GM23248 (cell line): ENCODE measurements around the gene SCGB1A1. TPM values are rescaled to one million over a fixed set of nuclear protein-coding genes. Genes with fewer than 3 reads are reported as not detected.
A peak's percentile ranks its signal among the peaks of the same experiment; 100 is the strongest.

Source experiments
- DNase-seq: peaks from one replicate; pipeline ENCODE4 v3.0.0-alpha.2; 2015
- H2AFZ ChIP-seq: fragments of 200-600 bp; sonication (generic); 2 replicates; pipeline ENCODE4 v1.6.1; 2016; ENCODE audit warnings: antibody characterized with exemption
- H3F3A ChIP-seq: fragments of 200-600 bp; sonication (generic); 2 replicates; pipeline ENCODE4 v1.6.1; 2016; ENCODE audit warnings: mild to moderate bottlenecking, antibody characterized with exemption, mixed run types; ENCODE audit not compliant: insufficient read depth
- H3K27ac ChIP-seq: fragments of 200-600 bp; sonication (generic); 2 replicates; pipeline ENCODE4 v1.5.1; 2016; ENCODE audit warnings: mild to moderate bottlenecking
- H3K27me3 ChIP-seq: fragments of 200-600 bp; sonication (generic); replicated peaks from 2 replicates; pipeline ENCODE4 v1.6.1; 2016; ENCODE audit warnings: mild to moderate bottlenecking; ENCODE audit not compliant: insufficient read depth
- H3K36me3 ChIP-seq: fragments of 200-600 bp; sonication (generic); 2 replicates; pipeline ENCODE4 v1.6.1; 2016; ENCODE audit warnings: low read depth, mild to moderate bottlenecking
- H3K4me1 ChIP-seq: fragments of 200-600 bp; sonication (generic); 2 replicates; pipeline ENCODE4 v1.6.1; 2016; ENCODE audit warnings: mild to moderate bottlenecking; ENCODE audit not compliant: insufficient read depth
- H3K4me2 ChIP-seq: fragments of 200-600 bp; sonication (generic); one replicate; pipeline ENCODE4 v1.6.1; 2016; ENCODE audit warnings: mild to moderate bottlenecking; ENCODE audit not compliant: unreplicated experiment
- H3K4me3 ChIP-seq: fragments of 200-600 bp; sonication (generic); 2 replicates; pipeline ENCODE4 v1.5.1; 2016; ENCODE audit warnings: mild to moderate bottlenecking
- H3K79me2 ChIP-seq: fragments of 200-600 bp; sonication (generic); 2 replicates; pipeline ENCODE4 v1.6.1; 2016; ENCODE audit warnings: mild to moderate bottlenecking; ENCODE audit not compliant: insufficient read depth
- H3K9ac ChIP-seq: fragments of 200-600 bp; sonication (generic); 2 replicates; pipeline ENCODE4 v1.6.1; 2016; ENCODE audit warnings: mild to moderate bottlenecking
- H3K9me2 ChIP-seq: fragments of 200-600 bp; sonication (generic); 2 replicates; pipeline ENCODE4 v1.6.1; 2016; ENCODE audit warnings: mixed run types, mild to moderate bottlenecking, moderate library complexity; ENCODE audit not compliant: insufficient read depth
- H3K9me3 ChIP-seq: fragments of 200-600 bp; sonication (generic); one replicate; pipeline ENCODE4 v1.6.1; 2017; ENCODE audit warnings: low read depth
- H4K20me1 ChIP-seq: fragments of 200-600 bp; sonication (generic); 2 replicates; pipeline ENCODE4 v1.6.0; 2016; ENCODE audit not compliant: insufficient read depth
- EZH2 ChIP-seq: fragments of 200-600 bp; sonication (generic); IDR thresholded peaks from 2 replicates; pipeline ENCODE4 v1.6.1; 2018; ENCODE audit warnings: antibody characterized with exemption, mild to moderate bottlenecking; ENCODE audit not compliant: insufficient read depth, poor library complexity, severe bottlenecking
- EZH2phosphoT487 ChIP-seq: fragments of 200-600 bp; sonication (generic); IDR thresholded peaks from 2 replicates; pipeline ENCODE4 v1.6.1; 2018; ENCODE audit warnings: antibody characterized with exemption, moderate library complexity, mild to moderate bottlenecking, low read depth; ENCODE audit not compliant: insufficient read depth
- WGBS, 2 experiments: methylation state at CpG; one replicate each; pipeline ENCODE4 v1.1.6; 2015 to 2017; ENCODE audit warnings: low lambda C conversion rate in 2 of 2, low coverage in 1 of 2; ENCODE audit errors: missing lambda C conversion rate in 2 of 2; 5-methylcytosine and 5-hydroxymethylcytosine counted together
- in situ Hi-C: fragments of 300-500 bp; cut with MboI; formaldehyde crosslinking; loops from 2 replicates; pipeline ENCODE4 v1.15.0; 2020
- polyA plus RNA-seq: library from polyadenylated mRNA; unstranded; fragments of >200 nt; fragmentation: Nextera tagmentation; extraction: Ambion mirVana; gene quantifications from 2 replicates; pipeline ENCODE4 v1.2.1, GENCODE V29; 2016
- total RNA-seq: library from RNA; depleted of rRNA; stranded (reverse); fragments of >200 nt; shearing (Covaris generic); gene quantifications from 2 replicates; pipeline ENCODE4 v1.2.3, GENCODE V29; 2014; rRNA removed

The SCGB1A1 gene
- total and polyA plus RNA-seq, 2 experiments from 2014 or later: not detected

- Histone ChIP-seq H2AFZ (no peak overlapping the region), H3K27me3 (no peaks in the 10 kb centered on the region), H3F3A (no peaks in the 10 kb centered on the region), H3K79me2 (no peaks in the 10 kb centered on the region), H4K20me1 (no peaks in the 10 kb centered on the region), H3K9me2 (no peaks in the 10 kb centered on the region), H3K4me2 (peak overlapping the region; percentile 50), H3K27ac (no peak overlapping the region), H3K9ac (no peak overlapping the region), H3K4me1 (peaks cover 10% of the 10 kb centered on the region), H3K36me3 (no peaks in the 10 kb centered on the region), H3K4me3 (no peak overlapping the region), H3K9me3 (no peaks in the 10 kb centered on the region)
- in situ Hi-C loops: no loop called here
- DNase-seq: peak; percentile 63
- WGBS, 2 experiments: 55 to 61% methylated on average over 9 of the region's 9 CpGs
- TF ChIP-seq EZH2: no peak
- no peak for TF ChIP-seq EZH2phosphoT487
Observed at GRCh38 chr11:62472063-62472884, 53.4 kb downstream of the SCGB1A1 start.

Other genes starting within 250 kb of the SCGB1A1 start
- gene SCGB1D1, start 228.8 kb upstream of the SCGB1A1 start, total RNA-seq: not detected in 2 replicates
- not detected in 2 replicates for gene SCGB1D1, start 228.8 kb upstream of the SCGB1A1 start, polyA plus RNA-seq
- gene SCGB2A1, start 210.4 kb upstream of the SCGB1A1 start, total RNA-seq: not detected in 2 replicates
- not detected in 2 replicates for gene SCGB2A1, start 210.4 kb upstream of the SCGB1A1 start, polyA plus RNA-seq
- gene SCGB1D2, start 176.8 kb upstream of the SCGB1A1 start, total RNA-seq: not detected in 2 replicates
- gene SCGB1D2, start 176.8 kb upstream of the SCGB1A1 start, polyA plus RNA-seq: not detected in 2 replicates
- gene SCGB2A2, start 148.9 kb upstream of the SCGB1A1 start, total RNA-seq: not detected in 2 replicates
- not detected in 2 replicates for gene SCGB2A2, start 148.9 kb upstream of the SCGB1A1 start, polyA plus RNA-seq
- gene SCGB1D4, start 120.0 kb upstream of the SCGB1A1 start, total RNA-seq: not detected in 2 replicates
- not detected in 2 replicates for gene SCGB1D4, start 120.0 kb upstream of the SCGB1A1 start, polyA plus RNA-seq
- gene ASRGL1, start 81.6 kb upstream of the SCGB1A1 start, total RNA-seq: 0.43 TPM in 1 of 2 replicates, not detected in the other
- 0.59 and 1.2 TPM in 2 replicates for gene ASRGL1, start 81.6 kb upstream of the SCGB1A1 start, polyA plus RNA-seq
- 548 and 557 TPM in 2 replicates for gene AHNAK, start 127.8 kb downstream of the SCGB1A1 start, total RNA-seq
- gene AHNAK, start 127.8 kb downstream of the SCGB1A1 start, polyA plus RNA-seq: 163 and 167 TPM in 2 replicates
- gene EEF1G, start 154.9 kb downstream of the SCGB1A1 start, total RNA-seq: 1,322 and 1,677 TPM in 2 replicates
- 533 and 544 TPM in 2 replicates for gene EEF1G, start 154.9 kb downstream of the SCGB1A1 start, polyA plus RNA-seq
- 6.1 and 7.7 TPM in 2 replicates for gene TUT1, start 172.5 kb downstream of the SCGB1A1 start, total RNA-seq
- gene TUT1, start 172.5 kb downstream of the SCGB1A1 start, polyA plus RNA-seq: 11.1 and 12.1 TPM in 2 replicates
- 98.8 and 114 TPM in 2 replicates for gene MTA2, start 182.8 kb downstream of the SCGB1A1 start, total RNA-seq
- gene MTA2, start 182.8 kb downstream of the SCGB1A1 start, polyA plus RNA-seq: 26.3 and 28.9 TPM in 2 replicates
- 43.4 and 47.2 TPM in 2 replicates for gene EML3, start 193.7 kb downstream of the SCGB1A1 start, total RNA-seq
- gene EML3, start 193.7 kb downstream of the SCGB1A1 start, polyA plus RNA-seq: 32.8 and 34.8 TPM in 2 replicates
- 3.4 and 6.5 TPM in 2 replicates for gene ROM1, start 194.2 kb downstream of the SCGB1A1 start, total RNA-seq
- 5.4 and 8.8 TPM in 2 replicates for gene ROM1, start 194.2 kb downstream of the SCGB1A1 start, polyA plus RNA-seq
- 32.1 and 35.6 TPM in 2 replicates for gene B3GAT3, start 203.0 kb downstream of the SCGB1A1 start, total RNA-seq
- gene B3GAT3, start 203.0 kb downstream of the SCGB1A1 start, polyA plus RNA-seq: 44.2 and 46.7 TPM in 2 replicates
- 307 and 312 TPM in 2 replicates for gene GANAB, start 227.6 kb downstream of the SCGB1A1 start, total RNA-seq
- 224 and 225 TPM in 2 replicates for gene GANAB, start 227.6 kb downstream of the SCGB1A1 start, polyA plus RNA-seq
- 26.4 and 30.4 TPM in 2 replicates for gene INTS5, start 234.3 kb downstream of the SCGB1A1 start, total RNA-seq
- 17.1 and 18.9 TPM in 2 replicates for gene INTS5, start 234.3 kb downstream of the SCGB1A1 start, polyA plus RNA-seq
- gene C11orf98, start 246.2 kb downstream of the SCGB1A1 start, total RNA-seq: 16.6 and 24.2 TPM in 2 replicates
- gene C11orf98, start 246.2 kb downstream of the SCGB1A1 start, polyA plus RNA-seq: 76.8 and 77.9 TPM in 2 replicates
- gene CSKMT, start 246.3 kb downstream of the SCGB1A1 start, total RNA-seq: 5.4 and 6.1 TPM in 2 replicates
- 2.9 and 3.6 TPM in 2 replicates for gene CSKMT, start 246.3 kb downstream of the SCGB1A1 start, polyA plus RNA-seq